Measurements from ENCODE around the gene ZNF488. TPM values are rescaled to one million over a fixed set of nuclear protein-coding genes. Genes with fewer than 3 reads are reported as not detected.

ZNF488 gene
- total RNA-seq, 2 donors from 2014 or later = not detected

- Histone ChIP-seq H3K27me3 (replicated peaks; ENCODE audit: insufficient read depth) (no peaks in the 10 kb centered on the region), H3K4me3 (no peak overlapping the region), H3K9me3 (no peaks in the 10 kb centered on the region), H3K4me1 (ENCODE audit: control insufficient read depth in 1 of 2, low read depth in 2 of 2) (peaks cover 0 to 6% of the 10 kb centered on the region in 2 donors), H3K27ac (no peak overlapping the region), H3K36me3 (no peaks in the 10 kb centered on the region)
- ATAC-seq (ENCODE audit: insufficient number of reproducible peaks, low FRiP score, low read depth) (no peak), DNase-seq (ENCODE audit: low spot score) (no peak)
- TF ChIP-seq, protein P1, sequence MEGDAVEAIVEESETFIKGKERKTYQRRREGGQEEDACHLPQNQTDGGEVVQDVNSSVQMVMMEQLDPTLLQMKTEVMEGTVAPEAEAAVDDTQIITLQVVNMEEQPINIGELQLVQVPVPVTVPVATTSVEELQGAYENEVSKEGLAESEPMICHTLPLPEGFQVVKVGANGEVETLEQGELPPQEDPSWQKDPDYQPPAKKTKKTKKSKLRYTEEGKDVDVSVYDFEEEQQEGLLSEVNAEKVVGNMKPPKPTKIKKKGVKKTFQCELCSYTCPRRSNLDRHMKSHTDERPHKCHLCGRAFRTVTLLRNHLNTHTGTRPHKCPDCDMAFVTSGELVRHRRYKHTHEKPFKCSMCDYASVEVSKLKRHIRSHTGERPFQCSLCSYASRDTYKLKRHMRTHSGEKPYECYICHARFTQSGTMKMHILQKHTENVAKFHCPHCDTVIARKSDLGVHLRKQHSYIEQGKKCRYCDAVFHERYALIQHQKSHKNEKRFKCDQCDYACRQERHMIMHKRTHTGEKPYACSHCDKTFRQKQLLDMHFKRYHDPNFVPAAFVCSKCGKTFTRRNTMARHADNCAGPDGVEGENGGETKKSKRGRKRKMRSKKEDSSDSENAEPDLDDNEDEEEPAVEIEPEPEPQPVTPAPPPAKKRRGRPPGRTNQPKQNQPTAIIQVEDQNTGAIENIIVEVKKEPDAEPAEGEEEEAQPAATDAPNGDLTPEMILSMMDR (IDR thresholded peaks at IDR 0.05) = no peak
These were observed 50.6 kb downstream of the ZNF488 start for GRCh38 chr10:47333532-47333931.

DNA sequence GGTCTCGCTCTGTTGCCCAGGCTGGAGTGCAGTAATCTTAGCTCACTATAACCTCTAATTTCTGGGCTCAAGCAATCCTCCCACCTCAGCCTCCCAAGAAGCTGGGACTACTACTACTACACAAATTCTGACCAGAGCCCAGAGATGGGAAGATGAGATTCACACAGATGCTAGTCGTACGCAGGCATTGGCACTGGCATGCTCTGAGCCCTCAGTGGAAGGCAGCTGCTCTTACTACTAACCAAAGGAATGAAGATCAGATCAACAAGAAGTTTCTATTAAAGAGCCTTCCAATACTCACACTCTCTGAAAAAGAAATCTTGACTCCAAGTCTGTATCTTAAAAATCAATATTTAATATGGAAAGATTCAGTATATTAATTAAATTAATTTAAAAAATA lies 51.1 kb downstream of the ZNF488 start:
- Histone ChIP-seq H3K9me3 (no peaks in the 10 kb centered on the region), H3K36me3 (no peaks in the 10 kb centered on the region), H3K27ac (no peak overlapping the region), H3K4me3 (no peak overlapping the region), H3K4me1 (ENCODE audit: control insufficient read depth in 1 of 2, low read depth in 2 of 2) (peaks cover 0 to 6% of the 10 kb centered on the region in 2 donors), H3K27me3 (replicated peaks; ENCODE audit: insufficient read depth) (no peaks in the 10 kb centered on the region)
- no peak for ATAC-seq (ENCODE audit: insufficient number of reproducible peaks, low FRiP score, low read depth)
- DNase-seq (ENCODE audit: low spot score) = no peak
- TF ChIP-seq, protein P1 (IDR thresholded peaks at IDR 0.05) = no peak

DNA sequence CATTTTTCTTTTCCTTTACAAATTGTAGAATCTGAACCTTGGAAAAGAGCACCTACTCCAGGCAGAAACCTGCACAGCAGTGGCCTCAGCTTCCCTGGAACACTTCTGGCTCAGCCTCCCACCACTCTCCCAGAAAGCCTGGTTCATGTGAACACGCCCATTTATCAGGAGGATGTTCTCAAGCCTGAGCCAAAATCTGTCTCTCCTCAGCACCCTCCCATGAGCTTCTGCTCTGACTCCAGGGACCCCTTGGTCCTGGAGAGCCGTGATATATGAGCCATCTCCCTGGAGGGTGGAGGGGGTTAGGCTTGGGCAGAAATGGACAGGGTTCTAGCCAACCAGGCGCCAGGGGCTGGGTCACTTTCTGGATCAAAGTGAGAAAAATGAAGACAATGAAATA lies 51.7 kb downstream of the ZNF488 start:
- TF ChIP-seq, protein P1 (IDR thresholded peaks at IDR 0.05) = no peak
- Histone ChIP-seq H3K36me3 (no peaks in the 10 kb centered on the region), H3K4me3 (no peak overlapping the region), H3K27ac (no peak overlapping the region), H3K4me1 (ENCODE audit: control insufficient read depth in 1 of 2, low read depth in 2 of 2) (peaks cover 0 to 6% of the 10 kb centered on the region in 2 donors), H3K27me3 (replicated peaks; ENCODE audit: insufficient read depth) (no peaks in the 10 kb centered on the region), H3K9me3 (no peaks in the 10 kb centered on the region)
- ATAC-seq (ENCODE audit: insufficient number of reproducible peaks, low FRiP score, low read depth) (no peak), DNase-seq (ENCODE audit: low spot score) (no peak)

DNA sequence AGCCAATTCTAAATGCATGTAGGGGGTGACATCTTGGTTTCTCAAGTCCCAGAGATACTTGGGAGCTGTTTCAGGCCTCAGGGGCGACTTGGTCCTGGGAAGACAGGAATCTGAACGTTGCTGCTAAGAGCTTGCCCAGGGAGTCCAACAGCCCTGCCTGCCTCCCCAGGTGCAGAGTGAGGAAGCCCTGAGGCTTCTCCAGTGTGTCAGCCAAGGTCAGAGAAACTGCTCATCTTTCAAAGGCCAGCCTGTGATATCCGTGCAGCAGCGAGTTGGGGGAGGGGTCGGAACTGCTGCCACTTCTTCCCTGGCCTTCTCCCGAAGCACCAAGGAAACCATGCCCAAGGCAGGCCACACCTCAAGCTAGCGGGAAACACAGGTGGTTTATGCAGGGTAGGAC lies 52.1 kb downstream of the ZNF488 start:
- H3K4me1 ChIP-seq (ENCODE audit: control insufficient read depth in 1 of 2, low read depth in 2 of 2) = peaks cover 0 to 2% of the 10 kb centered on the region in 2 donors
- DNase-seq (ENCODE audit: low spot score) = no peak
- no peak overlapping the region for H3K27ac ChIP-seq
- H3K36me3 ChIP-seq = no peaks in the 10 kb centered on the region
- ATAC-seq (ENCODE audit: insufficient number of reproducible peaks, low FRiP score, low read depth) = no peak
- H3K4me3 ChIP-seq = no peak overlapping the region
- H3K9me3 ChIP-seq = no peaks in the 10 kb centered on the region
- no peaks in the 10 kb centered on the region for H3K27me3 ChIP-seq (replicated peaks; ENCODE audit: insufficient read depth)
- TF ChIP-seq, protein P1 (IDR thresholded peaks at IDR 0.05) = no peak

- H3K4me1 ChIP-seq (ENCODE audit: control insufficient read depth in 1 of 2, low read depth in 2 of 2) = no peaks in the 10 kb centered on the region
- no peak for DNase-seq (ENCODE audit: low spot score)
- H3K27me3 ChIP-seq (replicated peaks; ENCODE audit: insufficient read depth) = no peaks in the 10 kb centered on the region
- no peak overlapping the region for H3K27ac ChIP-seq
- no peaks in the 10 kb centered on the region for H3K36me3 ChIP-seq
- TF ChIP-seq, protein P1 (IDR thresholded peaks at IDR 0.05) = no peak
- H3K9me3 ChIP-seq = no peaks in the 10 kb centered on the region
- no peak for ATAC-seq (ENCODE audit: insufficient number of reproducible peaks, low FRiP score, low read depth)
- no peak overlapping the region for H3K4me3 ChIP-seq
These were observed 52.6 kb downstream of the ZNF488 start for GRCh38 chr10:47331491-47331890.

Measured in thoracic aorta (tissue), 2 donors.